Testis (tissue), 3 donors: ENCODE data around the gene LARGE1. TPM values are rescaled to one million over a fixed set of nuclear protein-coding genes. Genes with fewer than 3 reads are reported as not detected.
A peak's percentile ranks its signal among the peaks of the same experiment; 100 is the strongest.
"Not testable (repeated sequence)": the region's sequence is repeated elsewhere in the genome, so short reads cannot be mapped to it uniquely, and the experiment has no call there.

ENCODE experiments used
- DNase-seq: peaks from one replicate; pipeline ENCODE4 v3.0.0-alpha.2; 2019
- H3K27ac ChIP-seq, 2 donors: fragments of 200-600 bp; sonication (generic); one replicate each; pipeline ENCODE4 v1.5.1; 2019
- H3K27me3 ChIP-seq: fragments of 200-600 bp; sonication (generic); one replicate; pipeline ENCODE4 v1.5.1; 2019
- H3K36me3 ChIP-seq: fragments of 200-600 bp; sonication (generic); one replicate; pipeline ENCODE4 v1.5.1; 2017; ENCODE audit warnings: low read depth; ENCODE audit errors: missing control alignments
- H3K4me1 ChIP-seq: fragments of 200-600 bp; sonication (generic); one replicate; pipeline ENCODE4 v1.5.1; 2019
- H3K4me3 ChIP-seq, 2 donors: fragments of 200-600 bp; sonication (generic); one replicate each; pipeline ENCODE4 v1.5.1; 2017 to 2019
- H3K9me3 ChIP-seq: fragments of 200-600 bp; sonication (generic); one replicate; pipeline ENCODE4 v1.5.1; 2017
- CTCF ChIP-seq, 3 experiments: fragments of 450-650 bp in 2 of 3; fragments of 200-600 bp in 1 of 3; sonication (generic) in 1 of 3; IDR thresholded peaks; one replicate each; pipeline ENCODE4 v1.5.1; 2016 to 2019; ENCODE audit warnings: antibody characterized with exemption in 3 of 3, mild to moderate bottlenecking in 2 of 3, moderate library complexity in 1 of 3
- POLR2A ChIP-seq: fragments of 450-650 bp; IDR thresholded peaks from one replicate; pipeline ENCODE4 v1.6.1; 2017; ENCODE audit warnings: antibody characterized with exemption, mild to moderate bottlenecking, moderate library complexity
- WGBS, 2 donors: methylation state at CpG; one replicate each; pipeline ENCODE4 v1.1.5; 2018; 5-methylcytosine and 5-hydroxymethylcytosine counted together
- intact Hi-C: fragments of 100-400 bp; cut with DNase I; formaldehyde crosslinking; loops from one replicate; pipeline ENCODE4 v1.15.1; 2023; ENCODE audit warnings: low total_unique reads
- polyA plus RNA-seq: library from polyadenylated mRNA; stranded (reverse); fragments of 350-450 nt; fragmentation: Illumina TruSeq; extraction: RNeasy Lipid Tissue Mini Kit (QIAGEN cat#74804); gene quantifications from one replicate; pipeline ENCODE4 v1.2.3, GENCODE V29; 2014; ENCODE audit warnings: low read depth, low replicate concordance; ENCODE audit not compliant: insufficient read depth
- total RNA-seq, 2 donors: library from RNA; depleted of rRNA; stranded (reverse); fragments of >200 nt; gene quantifications; one replicate each; pipeline ENCODE4 v1.2.3, GENCODE V29; 2016

LARGE1 gene
- total and polyA plus RNA-seq, 3 donors from 2014 or later = 19.5 to 27.3 (median 21.8) TPM

GRCh38 chr22:33859311-33859710 lies 61.0 kb downstream of the LARGE1 start:
- Histone ChIP-seq H3K36me3 (no peaks in the 10 kb centered on the region), H3K27ac (no peak overlapping the region), H3K27me3 (no peaks in the 10 kb centered on the region), H3K4me3 (no peak overlapping the region), H3K9me3 (no peaks in the 10 kb centered on the region), H3K4me1 (peaks cover under 1% of the 10 kb centered on the region)
- TF ChIP-seq CTCF (IDR thresholded peaks at IDR 0.05) = no peak
- no peak for TF ChIP-seq POLR2A
- DNase-seq = no peak
- WGBS, 2 donors = 73 to 86% methylated on average over 6 of the region's 6 CpGs
- intact Hi-C loops = no loop called here

GRCh38 chr22:33858653-33859052 lies 61.6 kb downstream of the LARGE1 start:
- H3K9me3 ChIP-seq, H3K36me3 ChIP-seq, H3K4me3 ChIP-seq, intact Hi-C loops, H3K4me1 ChIP-seq, H3K27ac ChIP-seq, DNase-seq, H3K27me3 ChIP-seq: not testable (repeated sequence)
- WGBS, 2 donors = 83 to 85% methylated on average over 5 of the region's 5 CpGs

- intact Hi-C loops, H3K9me3 ChIP-seq, H3K27me3 ChIP-seq, H3K4me1 ChIP-seq, H3K27ac ChIP-seq, H3K36me3 ChIP-seq: not testable (repeated sequence)
- peak overlapping the region; percentile 9 to 40 for H3K4me3 ChIP-seq
- DNase-seq = peak; percentile 40
- 82 to 86% methylated on average over 12 to 16 of the region's 16 CpGs for WGBS, 2 donors
Measured at GRCh38 chr22:33857767-33858166, 62.5 kb downstream of the LARGE1 start.

- intact Hi-C loops = no loop called here
- whole genome bisulfite sequencing, 2 donors = 92 to 93% methylated on average over 11 of the region's 11 CpGs
- no peak overlapping the region for H3K27ac ChIP-seq
- H3K36me3 ChIP-seq = no peaks in the 10 kb centered on the region
- no peak overlapping the region for H3K4me3 ChIP-seq
- no peaks in the 10 kb centered on the region for H3K27me3 ChIP-seq
- TF ChIP-seq POLR2A = no peak
- no peak for TF ChIP-seq CTCF (IDR thresholded peaks at IDR 0.05)
- H3K9me3 ChIP-seq = no peaks in the 10 kb centered on the region
- H3K4me1 ChIP-seq = peaks cover 6% of the 10 kb centered on the region
- DNase-seq = no peak
Measured at GRCh38 chr22:33854724-33855123, 65.6 kb downstream of the LARGE1 start.

GRCh38 chr22:33853200-33854097 lies 66.8 kb downstream of the LARGE1 start:
- intact Hi-C loops = no loop called here
- peak overlapping the region in 1 of 2 donors; percentile 30 for H3K27ac ChIP-seq
- no peaks in the 10 kb centered on the region for H3K36me3 ChIP-seq
- DNase-seq = peak; percentile 61
- peak overlapping the region; percentile 40 to 52 for H3K4me3 ChIP-seq
- TF ChIP-seq POLR2A (no peak), CTCF (IDR thresholded peaks at IDR 0.05) (no peak)
- H3K4me1 ChIP-seq = peaks cover 6% of the 10 kb centered on the region
- no peaks in the 10 kb centered on the region for H3K27me3 ChIP-seq
- 43 to 64% methylated on average over 9 of the region's 9 CpGs for WGBS, 2 donors
- no peaks in the 10 kb centered on the region for H3K9me3 ChIP-seq
